Measurements from ENCODE around the gene DNAJC5G.

Gene DNAJC5G

GRCh38 chr2:27323596-27324285 lies 48.5 kb downstream of the DNAJC5G start:
- H3K27ac ChIP-seq = peak overlapping the region; percentile 91
- no peaks in the 10 kb centered on the region for H3K9me3 ChIP-seq (ENCODE audit: severe bottlenecking)
- DNase-seq = no peak
- peak overlapping the region; percentile 89 for H3K4me3 ChIP-seq (ENCODE audit: low read depth, low read length)
- H3K27me3 ChIP-seq (ENCODE audit: insufficient read depth, low read depth, severe bottlenecking) = no peaks in the 10 kb centered on the region
- TF ChIP-seq, protein P1, sequence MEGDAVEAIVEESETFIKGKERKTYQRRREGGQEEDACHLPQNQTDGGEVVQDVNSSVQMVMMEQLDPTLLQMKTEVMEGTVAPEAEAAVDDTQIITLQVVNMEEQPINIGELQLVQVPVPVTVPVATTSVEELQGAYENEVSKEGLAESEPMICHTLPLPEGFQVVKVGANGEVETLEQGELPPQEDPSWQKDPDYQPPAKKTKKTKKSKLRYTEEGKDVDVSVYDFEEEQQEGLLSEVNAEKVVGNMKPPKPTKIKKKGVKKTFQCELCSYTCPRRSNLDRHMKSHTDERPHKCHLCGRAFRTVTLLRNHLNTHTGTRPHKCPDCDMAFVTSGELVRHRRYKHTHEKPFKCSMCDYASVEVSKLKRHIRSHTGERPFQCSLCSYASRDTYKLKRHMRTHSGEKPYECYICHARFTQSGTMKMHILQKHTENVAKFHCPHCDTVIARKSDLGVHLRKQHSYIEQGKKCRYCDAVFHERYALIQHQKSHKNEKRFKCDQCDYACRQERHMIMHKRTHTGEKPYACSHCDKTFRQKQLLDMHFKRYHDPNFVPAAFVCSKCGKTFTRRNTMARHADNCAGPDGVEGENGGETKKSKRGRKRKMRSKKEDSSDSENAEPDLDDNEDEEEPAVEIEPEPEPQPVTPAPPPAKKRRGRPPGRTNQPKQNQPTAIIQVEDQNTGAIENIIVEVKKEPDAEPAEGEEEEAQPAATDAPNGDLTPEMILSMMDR (IDR thresholded peaks at IDR 0.05; ENCODE audit: low read depth, low read length) = no peak
- peaks cover 33% of the 10 kb centered on the region for H3K36me3 ChIP-seq

- peaks cover 43% of the 10 kb centered on the region for H3K36me3 ChIP-seq
- H3K4me3 ChIP-seq (ENCODE audit: low read depth, low read length) = no peak overlapping the region
- TF ChIP-seq, protein P1 (IDR thresholded peaks at IDR 0.05; ENCODE audit: low read depth, low read length) = no peak
- DNase-seq = no peak
- H3K9me3 ChIP-seq (ENCODE audit: severe bottlenecking) = no peaks in the 10 kb centered on the region
- no peak overlapping the region for H3K27ac ChIP-seq
- H3K27me3 ChIP-seq (ENCODE audit: insufficient read depth, low read depth, severe bottlenecking) = no peaks in the 10 kb centered on the region
Measured at GRCh38 chr2:27324720-27325119, 49.5 kb downstream of the DNAJC5G start.

All from WERI-Rb-1 (cell line).